H1 (cell line): ENCODE data around the gene BCAP31. TPM values are rescaled to one million over a fixed set of nuclear protein-coding genes. Genes with fewer than 3 reads are reported as not detected.
A peak's percentile ranks its signal among the peaks of the same experiment; 100 is the strongest.

Source experiments
- CTCF ChIA-PET: fragments of 300-600 bp; sonication (Branson Sonifier 250); formaldehyde crosslinking; loops from one replicate; lab custom pipeline; 2021; ENCODE audit not compliant: partially characterized antibody; lab: Charles Lee
- POLR2A ChIA-PET: fragments of 300-600 bp; sonication (Branson Sonifier 250); formaldehyde crosslinking; loops from one replicate; lab custom pipeline; 2021; ENCODE audit warnings: inconsistent platforms; ENCODE audit not compliant: partially characterized antibody; lab: Charles Lee
- DNase-seq, 2 experiments: peaks; one replicate each; pipeline versions ENCODE4 v3.0.0 to v3.0.0-alpha.2; 2010 to 2022; ENCODE audit warnings: low spot score in 2 of 2, low read depth in 1 of 2, mixed read lengths in 1 of 2
- FAIRE-seq: peaks from 2 replicates; lab custom pipeline; 2011; peaks lifted over from hg19 to GRCh38; lab: Jason Lieb, UNC
- H2AFZ ChIP-seq: 2 replicates; pipeline ENCODE4 v1.8.1; 2012; ENCODE audit warnings: low read length, inconsistent platforms
- H2AK5ac ChIP-seq: 2 replicates; pipeline ENCODE4 v1.6.1; 2013; ENCODE audit warnings: low read depth, low read length
- H2BK120ac ChIP-seq: replicated peaks from 2 replicates; pipeline ENCODE3; 2013; ENCODE audit warnings: low read depth, low read length, inconsistent platforms
- H2BK12ac ChIP-seq: 2 replicates; pipeline ENCODE4 v1.6.1; 2013; ENCODE audit warnings: low read depth, low read length
- H2BK15ac ChIP-seq: 2 replicates; pipeline ENCODE4 v1.6.1; 2013; ENCODE audit warnings: low read length
- H2BK20ac ChIP-seq: 2 replicates; pipeline ENCODE4 v1.6.1; 2013; ENCODE audit warnings: low read length
- H2BK5ac ChIP-seq: 2 replicates; pipeline ENCODE4 v1.6.1; 2013; ENCODE audit warnings: low read depth, low read length
- H3K14ac ChIP-seq: 2 replicates; pipeline ENCODE4 v1.6.1; 2013; ENCODE audit warnings: inconsistent platforms; ENCODE audit not compliant: insufficient read length
- H3K18ac ChIP-seq: 2 replicates; pipeline ENCODE4 v1.6.1; 2013; ENCODE audit warnings: low read length; ENCODE audit errors: extremely low read depth
- H3K23ac ChIP-seq: 2 replicates; pipeline ENCODE4 v1.6.1; 2013; ENCODE audit warnings: inconsistent platforms; ENCODE audit not compliant: insufficient read length
- H3K23me2 ChIP-seq: 2 replicates; pipeline ENCODE4 v1.6.1; 2013; ENCODE audit warnings: low read depth, low read length
- H3K27ac ChIP-seq: 2 replicates; pipeline ENCODE4 v1.6.1; 2011; ENCODE audit warnings: low read depth, low read length, inconsistent platforms
- H3K27me3 ChIP-seq, 4 experiments: replicated peaks in 1 of 4; 1 replicate in 1 of 4; 2 replicates in 3 of 4; pipeline versions ENCODE4 v1.6.1 to v1.8.1; 2011 to 2013; ENCODE audit warnings: low read length in 3 of 4, mild to moderate bottlenecking in 3 of 4, inconsistent platforms in 2 of 4, mixed read lengths in 2 of 4, moderate library complexity in 1 of 4; ENCODE audit not compliant: control insufficient read depth in 3 of 4, insufficient read depth in 3 of 4; ENCODE audit errors: extremely low read depth in 1 of 4
- H3K36me3 ChIP-seq, 4 experiments: 2 replicates each; pipeline versions ENCODE4 v1.6.1 to v1.8.1; 2011 to 2013; ENCODE audit warnings: mild to moderate bottlenecking in 4 of 4, low read length in 3 of 4, moderate library complexity in 2 of 4, control low read depth in 1 of 4, inconsistent platforms in 1 of 4; ENCODE audit not compliant: insufficient read depth in 4 of 4, control insufficient read depth in 2 of 4
- H3K4ac ChIP-seq: replicated peaks from 2 replicates; pipeline ENCODE3; 2013; ENCODE audit warnings: low read length, low read depth, mixed read lengths, inconsistent platforms; ENCODE audit not compliant: insufficient read length
- H3K4me1 ChIP-seq, 4 experiments: replicated peaks in 1 of 4; 1 replicate in 1 of 4; 2 replicates in 3 of 4; pipeline versions ENCODE4 v1.6.1 to v1.8.1; 2011 to 2013; ENCODE audit warnings: low read length in 3 of 4, inconsistent platforms in 2 of 4, mixed read lengths in 1 of 4; ENCODE audit not compliant: insufficient read depth in 4 of 4, control insufficient read depth in 3 of 4
- H3K4me2 ChIP-seq, 2 experiments: 2 replicates each; pipeline versions ENCODE4 v1.6.1 to v1.8.1; 2011 to 2013; ENCODE audit warnings: low read depth in 2 of 2, low read length in 2 of 2, control low read depth in 1 of 2, inconsistent platforms in 1 of 2, mild to moderate bottlenecking in 1 of 2; ENCODE audit not compliant: insufficient read depth in 1 of 2
- H3K4me3 ChIP-seq, 4 experiments: fragments of 200-600, 300-600 bp in 1 of 4; sonication (generic), shearing (Covaris generic), sonication (Bioruptor Twin) in 1 of 4; 2 replicates each; pipeline versions ENCODE4 v1.5.1 to v1.8.1; 2011 to 2016; ENCODE audit warnings: low read length in 4 of 4, low read depth in 3 of 4, control low read depth in 2 of 4, inconsistent platforms in 2 of 4, mild to moderate bottlenecking in 2 of 4, mixed read lengths in 1 of 4, moderate library complexity in 1 of 4; ENCODE audit not compliant: insufficient read depth in 2 of 4; ENCODE audit errors: extremely low read depth in 1 of 4
- H3K56ac ChIP-seq: replicated peaks from 2 replicates; pipeline ENCODE3; 2013; ENCODE audit warnings: low read depth, mild to moderate bottlenecking, mixed read lengths, low read length, inconsistent platforms; ENCODE audit not compliant: insufficient read length
- H3K79me1 ChIP-seq: 2 replicates; pipeline ENCODE4 v1.6.1; 2013; ENCODE audit warnings: low read depth, low read length, control low read depth
- H3K79me2 ChIP-seq, 2 experiments: 2 replicates each; pipeline versions ENCODE4 v1.6.1 to v1.8.1; 2012 to 2013; ENCODE audit warnings: low read length in 2 of 2, mild to moderate bottlenecking in 2 of 2, inconsistent platforms in 1 of 2; ENCODE audit not compliant: insufficient read depth in 2 of 2, control insufficient read depth in 1 of 2
- H3K9ac ChIP-seq, 4 experiments: replicated peaks in 1 of 4; 1 replicate in 1 of 4; 2 replicates in 3 of 4; pipeline versions ENCODE4 v1.6.1 to v1.8.1; 2011 to 2013; ENCODE audit warnings: low read depth in 3 of 4, low read length in 3 of 4, control low read depth in 2 of 4, mild to moderate bottlenecking in 2 of 4, moderate library complexity in 2 of 4, inconsistent platforms in 1 of 4; ENCODE audit errors: extremely low read depth in 1 of 4
- H3K9me3 ChIP-seq, 2 experiments: 2 replicates each; pipeline versions ENCODE4 v1.6.1 to v1.8.1; 2012 to 2013; ENCODE audit warnings: mild to moderate bottlenecking in 2 of 2, moderate library complexity in 2 of 2, control low read depth in 1 of 2, inconsistent platforms in 1 of 2, low read depth in 1 of 2, low read length in 1 of 2, mixed read lengths in 1 of 2; ENCODE audit not compliant: insufficient read depth in 2 of 2
- H4K20me1 ChIP-seq, 2 experiments: replicated peaks in 1 of 2; 2 replicates each; pipeline versions ENCODE3 to v1.8.1; 2011 to 2013; ENCODE audit warnings: inconsistent platforms in 2 of 2, low read length in 2 of 2, mild to moderate bottlenecking in 1 of 2; ENCODE audit not compliant: insufficient read depth in 2 of 2, control insufficient read depth in 1 of 2
- H4K5ac ChIP-seq: 2 replicates; pipeline ENCODE4 v1.6.1; 2013; ENCODE audit warnings: low read length, low read depth, mixed read lengths, inconsistent platforms; ENCODE audit not compliant: insufficient read length
- H4K8ac ChIP-seq: 2 replicates; pipeline ENCODE4 v1.8.0; 2013; ENCODE audit warnings: mild to moderate bottlenecking, moderate library complexity, low read length, inconsistent platforms; ENCODE audit not compliant: insufficient read depth; ENCODE audit errors: extremely low read depth
- H4K91ac ChIP-seq: replicated peaks from 2 replicates; pipeline ENCODE3; 2013; ENCODE audit warnings: low read length, mixed read lengths, inconsistent platforms; ENCODE audit not compliant: insufficient read length
- BACH1 ChIP-seq: IDR thresholded peaks from 2 replicates; pipeline ENCODE4 v1.6.1; 2012; ENCODE audit warnings: low read length, improper control_type of control experiment
- BCL11A ChIP-seq, 2 experiments: IDR thresholded peaks; one replicate each; pipeline ENCODE4 v1.6.1; 2011; ENCODE audit warnings: low read depth in 2 of 2, low read length in 2 of 2, mild to moderate bottlenecking in 2 of 2
- CHD1 ChIP-seq: IDR thresholded peaks from 2 replicates; pipeline ENCODE4 v1.6.1; 2012; ENCODE audit warnings: low read depth, low read length, improper control_type of control experiment
- E2F6 ChIP-seq: IDR thresholded peaks from 2 replicates; pipeline ENCODE4 v1.6.1; 2012; ENCODE audit warnings: inconsistent platforms
- HDAC6 ChIP-seq: IDR thresholded peaks from one replicate; pipeline ENCODE4 v1.7.1; 2012; ENCODE audit warnings: low read depth, mild to moderate bottlenecking, inconsistent platforms, low read length, moderate library complexity
- JUND ChIP-seq: IDR thresholded peaks from 2 replicates; pipeline ENCODE4 v1.6.1; 2011; ENCODE audit warnings: mild to moderate bottlenecking, improper control_type of control experiment, low read length
- KDM4A ChIP-seq: IDR thresholded peaks from one replicate; pipeline ENCODE4 v1.7.1; 2012; ENCODE audit warnings: low read depth, mild to moderate bottlenecking, moderate library complexity, low read length, inconsistent platforms; ENCODE audit not compliant: severe bottlenecking
- MAX ChIP-seq: IDR thresholded peaks from 2 replicates; pipeline ENCODE4 v1.6.1; 2012; ENCODE audit warnings: inconsistent platforms
- PHF8 ChIP-seq: fragments of 200-600 bp; sonication (generic); conservative IDR thresholded peaks from 2 replicates; pipeline ENCODE4 v1.7.1; 2012; ENCODE audit warnings: low read depth, mild to moderate bottlenecking, inconsistent platforms, low read length, moderate library complexity
- RFX5 ChIP-seq: IDR thresholded peaks from 2 replicates; pipeline ENCODE4 v1.6.1; 2011; ENCODE audit warnings: low read depth, low read length, improper control_type of control experiment, borderline replicate concordance
- RNF2 ChIP-seq: fragments of 200-900, 300-1000 bp; sonication (generic); IDR thresholded peaks from 2 replicates; pipeline ENCODE4 v1.7.1; 2016; ENCODE audit warnings: borderline replicate concordance, low read depth, mild to moderate bottlenecking, antibody characterized with exemption, low read length; ENCODE audit not compliant: poor library complexity, severe bottlenecking; ENCODE audit errors: missing control alignments
- SRF ChIP-seq: IDR thresholded peaks from 2 replicates; pipeline ENCODE4 v1.6.1; 2011; ENCODE audit warnings: mild to moderate bottlenecking, low read depth, low read length, moderate library complexity
- TAF7 ChIP-seq: optimal IDR thresholded peaks from 2 replicates; pipeline ENCODE3; 2011; ENCODE audit warnings: low read depth, mild to moderate bottlenecking, inconsistent platforms, low read length, moderate library complexity, borderline replicate concordance
- WGBS, 2 experiments: shearing (Covaris generic) in 1 of 2; methylation state at CpG; one replicate each; pipeline versions ENCODE4 v1.1.6 to v1.1.7; 2013 to 2015; ENCODE audit warnings: low lambda C conversion rate in 2 of 2, mixed read lengths in 2 of 2, inconsistent platforms in 1 of 2, low coverage in 1 of 2, missing lambda C conversion rate in 1 of 2; ENCODE audit not compliant: insufficient replicate concordance in 2 of 2, insufficient coverage in 1 of 2, insufficient read length in 1 of 2; ENCODE audit errors: extremely low coverage in 1 of 2, missing lambda C conversion rate in 1 of 2; 5-methylcytosine and 5-hydroxymethylcytosine counted together
- polyA plus RNA-seq, 7 experiments: library from polyadenylated mRNA; depleted of rRNA in 3 of 7; stranded (reverse) in 5 of 7; unstranded in 2 of 7; fragments of >200 nt in 5 of 7; fragments of 200-250 nt in 2 of 7; gene quantifications; 1 replicate in 5 of 7; 2 replicates in 1 of 7; 4 replicates in 1 of 7; pipeline versions ENCODE4 v1.2.1 to v1.2.3, GENCODE V29; 2011 to 2013; ENCODE audit warnings: missing spikeins in 2 of 7, mixed read lengths in 2 of 7
- total RNA-seq: library from RNA; stranded (reverse); fragmentation: NEBNext Ultra II Directional; extraction: Animal tissue kit (Norgen Biotek cat#: 25700); gene quantifications from 2 replicates; pipeline ENCODE4 v1.2.1, GENCODE V29; 2021

Gene BCAP31
- total and polyA plus RNA-seq, 2 of the 8 experiments (the other 6 are each of a cell fraction or from before 2014, with no cell fraction given), result 136 to 159 TPM

- no peak overlapping the region for H2BK12ac ChIP-seq
- no peak overlapping the region for H4K8ac ChIP-seq
- no peaks in the 10 kb centered on the region; the same call in 1 of the 2 replicates for H3K79me1 ChIP-seq
- H4K20me1 ChIP-seq, result peaks cover 2 to 4% of the 10 kb centered on the region in 2 experiments
- H3K18ac ChIP-seq, result no peak overlapping the region
- no peak overlapping the region for H3K56ac ChIP-seq
- no peak overlapping the region for H2AFZ ChIP-seq
- H2BK20ac ChIP-seq, result no peak overlapping the region
- H2BK120ac ChIP-seq, result no peak overlapping the region
- no peak overlapping the region for H3K27ac ChIP-seq
- H3K9me3 ChIP-seq, result no peaks in the 10 kb centered on the region
- ChIA-PET CTCF (no interaction called here), POLR2A (no interaction called here)
- no peaks in the 10 kb centered on the region for H3K23me2 ChIP-seq
- no peak overlapping the region for H2AK5ac ChIP-seq
- H3K36me3 ChIP-seq, result peaks cover 0 to 40% (median 10%) of the 10 kb centered on the region in 4 experiments; a peak in 5 of 8 replicates
- WGBS, 2 experiments, result 100% methylated on average over 1 of the region's 14 CpGs; no CpG with 5 or more reads in 1 of the 2 experiments
- H3K4me1 ChIP-seq, result peaks cover 0 to 25% (median 8%) of the 10 kb centered on the region in 4 experiments; a peak in 6 of 7 replicates
- H2BK5ac ChIP-seq, result no peak overlapping the region
- H4K5ac ChIP-seq, result no peak overlapping the region
- no peak overlapping the region for H3K14ac ChIP-seq
- 0 out of 8 replicates have a peak overlapping the region, but pooled peaks of 1 of the 4 experiments have one; percentile 53 for H3K4me3 ChIP-seq
- no peak overlapping the region for H2BK15ac ChIP-seq
- peaks cover 0 to 13% of the 10 kb centered on the region in 2 experiments; a peak in 3 of 4 replicates for H3K79me2 ChIP-seq
- H3K27me3 ChIP-seq, result no peaks in the 10 kb centered on the region
- H3K4ac ChIP-seq, result no peak overlapping the region
- FAIRE-seq (no peak), DNase-seq (no peak)
- H4K91ac ChIP-seq, result no peak overlapping the region
- H3K4me2 ChIP-seq, result peak overlapping the region; percentile 21 to 83; a peak in 3 of 4 replicates
- no peak overlapping the region for H3K9ac ChIP-seq
- no peak overlapping the region for H3K23ac ChIP-seq
- no peak for TF ChIP-seq PHF8
- no peak for TF ChIP-seq E2F6
- no peak for TF ChIP-seq RNF2
- no peak for TF ChIP-seq MAX
- TF ChIP-seq TAF7, result no peak
- TF ChIP-seq SRF, result no peak
- no peak for TF ChIP-seq JUND
- no peak for TF ChIP-seq HDAC6
- no peak for TF ChIP-seq BACH1
- no peak for TF ChIP-seq RFX5
- no peak for TF ChIP-seq BCL11A (IDR thresholded peaks at IDR 0.05; ENCODE audit: low read depth in 2 of 2, low read length in 2 of 2)
- no peak for TF ChIP-seq KDM4A
- no peak for TF ChIP-seq CHD1
These were observed 33.7 kb downstream of the BCAP31 start for GRCh38 chrX:153690466-153690865.
